HG02870 (cell line): ENCODE measurements around the gene SYT1.

Source experiments
- ATAC-seq: cut with Tn5 transposase; IDR thresholded peaks from one replicate; pipeline ENCODE4 v1.9.1; 2021; ENCODE audit warnings: mild to moderate bottlenecking, moderate library complexity; ENCODE audit not compliant: unreplicated experiment

The SYT1 gene

DNA sequence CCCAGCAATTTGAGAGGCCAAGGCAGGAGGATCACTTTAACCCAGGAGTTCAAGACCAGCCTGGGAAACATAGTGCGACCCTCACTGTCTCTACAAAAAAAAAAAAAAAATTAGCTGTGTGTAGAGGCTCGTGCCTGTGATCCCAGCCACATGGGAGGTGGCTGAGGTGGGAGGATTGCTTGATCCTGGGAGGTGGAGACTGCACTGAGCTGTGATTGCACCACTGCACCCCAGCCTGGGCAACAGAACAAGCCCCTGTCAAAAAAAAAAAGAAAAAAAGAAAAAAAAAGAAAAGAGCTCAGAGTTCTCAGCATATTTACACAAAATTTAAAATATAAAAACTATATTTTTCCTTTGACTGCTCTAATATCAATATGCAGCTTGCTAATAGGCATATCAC is 260.8 kb downstream of the SYT1 start:
- ATAC-seq = no peak

DNA sequence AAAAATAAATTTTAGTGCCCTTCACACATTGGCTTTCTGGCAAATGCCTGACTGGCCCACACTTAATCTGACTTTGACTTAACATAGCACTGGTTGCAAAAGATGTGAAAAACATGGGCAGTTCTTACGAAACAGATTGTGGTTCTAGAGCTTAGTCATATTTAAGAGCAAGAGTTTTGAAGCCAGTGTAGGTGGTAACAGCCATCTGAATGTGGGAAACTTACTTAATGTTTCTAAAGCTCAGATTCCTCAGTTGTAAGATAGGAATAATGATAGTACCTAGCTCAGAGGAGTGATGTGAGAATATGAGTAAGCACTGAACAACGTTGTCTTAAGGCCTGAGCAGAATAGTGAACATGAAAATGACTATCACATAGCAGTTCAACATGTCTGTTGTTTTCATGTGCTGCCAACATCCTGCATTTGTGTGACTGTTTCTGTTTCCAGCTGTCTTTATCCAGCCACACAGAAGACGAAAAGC is 262.7 kb downstream of the SYT1 start:
- ATAC-seq = peak; percentile 98

DNA sequence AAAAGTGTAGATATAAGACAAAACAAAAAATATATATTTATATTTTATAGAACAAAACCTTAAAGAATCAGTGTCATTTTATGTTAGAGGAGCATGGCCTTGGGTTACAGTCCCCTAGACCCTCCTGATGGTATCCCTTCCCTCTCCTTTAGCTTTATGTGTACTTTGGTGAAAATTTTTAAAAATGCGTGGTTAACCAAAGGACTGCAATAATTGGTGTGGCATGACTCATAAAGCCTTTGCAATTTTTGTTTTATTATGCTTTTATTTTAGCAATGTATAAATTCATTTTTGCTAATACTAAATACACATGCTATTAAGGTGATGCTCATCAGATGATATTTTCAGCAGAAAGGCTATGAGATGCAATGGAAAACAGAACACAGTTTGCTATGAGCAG is 264.4 kb downstream of the SYT1 start:
- ATAC-seq = no peak

DNA sequence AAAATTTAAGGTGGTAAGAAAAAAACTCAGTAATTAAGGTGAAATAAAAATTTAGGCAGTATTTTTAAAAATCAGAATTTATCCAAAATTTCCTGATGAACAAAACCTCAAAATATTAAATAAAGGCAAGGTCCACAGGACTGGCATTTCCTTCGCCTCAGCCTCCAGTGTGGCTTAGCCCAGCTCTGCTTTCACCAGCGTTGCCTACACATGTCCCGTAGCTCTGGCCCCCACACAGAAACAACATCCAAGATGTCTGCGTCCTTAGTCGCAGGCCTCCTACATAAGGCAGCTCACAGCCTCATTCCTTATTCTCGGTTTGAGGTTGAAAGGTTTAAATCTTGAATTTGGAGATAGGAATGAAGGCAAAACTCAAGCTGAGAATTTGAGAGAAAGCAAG is 274.3 kb downstream of the SYT1 start:
- no peak for ATAC-seq

DNA sequence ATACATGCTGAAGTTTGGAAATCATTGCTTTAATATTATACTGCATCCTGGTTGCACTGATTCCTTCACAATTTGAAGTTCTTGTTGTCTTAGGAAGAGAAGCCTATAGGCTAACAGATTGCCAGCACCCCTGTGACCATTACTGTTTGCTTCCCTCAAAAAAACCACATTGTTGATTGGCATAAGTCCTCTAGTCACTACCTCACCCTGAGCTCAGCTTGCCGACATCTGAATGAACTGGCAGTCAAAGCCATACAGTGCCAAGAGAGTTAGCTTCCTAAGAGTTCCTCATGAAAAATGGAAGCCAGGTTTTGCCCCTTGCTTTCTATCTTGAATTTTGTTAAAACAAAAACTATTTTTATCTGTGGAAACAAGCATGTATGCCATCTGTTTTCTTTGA is 276.1 kb downstream of the SYT1 start:
- ATAC-seq = no peak

DNA sequence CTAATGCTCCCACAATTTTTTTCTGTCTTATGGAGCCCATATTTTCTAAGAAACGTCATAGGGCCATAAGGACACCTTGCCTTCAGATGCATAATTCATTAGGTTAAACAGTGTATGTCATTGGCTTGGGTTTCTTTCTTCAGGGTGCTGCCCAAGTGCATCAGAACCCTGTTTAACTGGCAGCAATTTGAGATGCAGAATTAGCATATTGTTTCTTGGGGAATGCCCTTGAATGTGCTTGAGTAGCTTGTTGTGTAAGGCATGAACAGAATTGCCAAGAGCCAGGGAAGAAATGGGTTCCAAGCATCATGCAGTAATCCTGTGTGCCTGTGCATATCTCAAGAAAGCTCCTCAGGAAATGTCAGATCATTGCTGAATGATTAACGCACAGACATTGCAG is 277.2 kb downstream of the SYT1 start:
- no peak for ATAC-seq

DNA sequence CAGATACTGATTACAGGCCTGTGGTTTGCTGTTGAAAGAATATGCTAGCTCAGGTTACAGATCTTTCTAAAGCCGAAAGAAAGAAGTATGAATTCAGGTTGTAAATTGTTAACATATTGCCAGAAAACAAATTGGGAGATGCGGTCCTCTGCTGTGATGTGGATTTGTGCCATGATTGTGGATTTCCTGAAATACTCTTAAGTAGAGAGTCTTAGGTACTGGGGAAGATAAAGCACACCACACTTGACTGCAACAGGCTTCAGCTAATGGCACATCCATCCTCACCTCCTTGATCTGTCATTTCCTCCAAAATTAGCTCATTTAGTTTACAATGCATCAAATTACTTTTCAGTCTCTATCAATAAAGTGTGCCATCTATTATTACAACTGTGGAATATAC is 279.2 kb downstream of the SYT1 start:
- ATAC-seq = no peak

DNA sequence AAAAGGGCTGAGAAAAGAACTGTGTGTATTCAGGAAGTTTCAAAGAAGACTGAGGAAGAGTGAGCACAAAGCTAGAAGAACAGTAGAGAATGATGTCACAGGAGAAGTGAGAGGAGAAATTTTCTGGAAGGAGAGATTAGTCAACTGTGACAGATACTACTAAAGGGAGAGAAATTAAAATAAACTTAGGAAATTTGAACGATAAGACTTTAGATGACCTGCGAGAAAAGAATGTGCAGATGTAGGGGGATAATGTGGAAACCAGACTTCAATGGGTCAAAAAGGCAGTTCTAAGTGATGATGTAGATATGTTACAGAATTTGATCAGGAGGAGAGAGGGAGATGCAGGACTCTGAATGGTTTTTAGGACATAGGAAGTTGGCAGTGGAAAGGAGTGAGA is 287.4 kb downstream of the SYT1 start:
- no peak for ATAC-seq

DNA sequence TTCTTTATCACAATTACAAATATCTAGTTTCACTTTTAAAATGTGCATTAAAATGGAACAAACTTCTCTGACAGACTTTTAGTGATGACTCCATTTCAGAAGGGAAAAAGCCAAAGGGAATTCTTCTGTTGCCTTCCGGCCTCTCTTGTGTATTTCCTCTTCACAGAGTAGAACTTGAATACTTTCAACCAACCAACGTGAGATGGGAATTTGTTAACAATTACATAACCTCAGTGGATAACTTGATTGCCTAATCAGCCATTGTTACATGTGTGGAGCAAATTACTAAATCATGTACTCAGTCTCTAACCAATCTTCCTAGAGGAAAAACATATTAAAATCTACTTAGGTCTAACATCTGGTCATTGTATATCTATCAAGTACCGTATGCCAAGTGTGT is 291.1 kb downstream of the SYT1 start:
- no peak for ATAC-seq

DNA sequence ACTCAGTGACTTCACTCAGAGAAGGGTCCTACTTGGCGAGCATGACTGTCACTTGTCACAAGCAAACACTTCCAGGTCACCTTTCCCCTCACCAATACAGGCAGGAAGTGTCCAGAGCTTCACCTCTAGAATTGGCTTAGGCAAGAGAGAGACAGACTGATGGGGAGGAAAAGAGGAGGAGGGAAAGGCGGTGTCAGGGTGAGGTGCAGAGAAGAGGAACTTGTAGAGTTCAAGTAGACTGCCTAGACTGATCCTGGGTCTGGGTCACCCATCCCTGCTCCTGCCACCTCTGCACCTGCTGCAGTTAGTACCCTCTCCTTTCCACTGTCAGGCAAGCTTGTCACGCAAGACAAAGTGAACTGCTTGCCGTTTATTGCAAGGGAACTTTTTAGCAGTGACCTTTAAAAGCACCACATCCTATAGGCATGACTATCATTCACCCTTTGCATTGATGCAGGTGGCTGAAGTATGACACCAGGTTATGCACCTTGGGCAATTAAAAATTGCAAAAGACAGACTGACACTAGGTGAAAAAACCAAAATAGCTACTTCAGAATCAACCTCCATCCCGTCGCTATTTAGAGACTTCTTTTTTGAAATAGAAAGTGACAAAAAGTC is 292.4 kb downstream of the SYT1 start:
- ATAC-seq = no peak

DNA sequence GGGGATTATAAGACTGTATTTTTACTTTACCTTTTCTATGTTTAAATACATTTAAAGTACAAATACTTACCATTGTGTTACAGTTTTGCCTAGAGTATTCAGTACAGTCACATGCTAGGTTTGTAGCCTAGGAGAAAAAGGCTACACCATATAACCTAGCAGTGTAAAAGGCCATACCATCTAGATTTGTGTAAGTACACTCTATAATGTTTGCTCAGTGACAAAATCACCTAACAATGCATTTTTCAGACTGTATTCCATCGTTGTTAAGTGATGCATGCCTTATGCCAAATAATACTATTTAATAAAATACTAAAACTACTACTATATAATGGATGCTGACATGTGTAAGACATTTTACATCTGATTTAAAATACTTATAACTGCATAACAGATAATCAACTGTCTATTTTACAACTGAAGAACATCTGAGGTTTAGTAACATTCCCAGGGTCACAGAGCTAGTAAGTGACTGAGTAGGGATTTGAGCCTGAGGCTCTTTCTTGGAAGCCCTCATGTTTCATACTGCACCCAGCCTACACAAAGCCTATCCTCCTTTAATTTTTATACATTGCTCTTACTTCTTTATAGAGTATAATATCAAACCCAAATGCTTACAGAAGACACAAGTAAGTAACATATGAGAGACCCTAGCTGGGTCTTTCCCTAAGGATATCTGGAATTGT is 296.8 kb downstream of the SYT1 start:
- ATAC-seq = no peak

DNA sequence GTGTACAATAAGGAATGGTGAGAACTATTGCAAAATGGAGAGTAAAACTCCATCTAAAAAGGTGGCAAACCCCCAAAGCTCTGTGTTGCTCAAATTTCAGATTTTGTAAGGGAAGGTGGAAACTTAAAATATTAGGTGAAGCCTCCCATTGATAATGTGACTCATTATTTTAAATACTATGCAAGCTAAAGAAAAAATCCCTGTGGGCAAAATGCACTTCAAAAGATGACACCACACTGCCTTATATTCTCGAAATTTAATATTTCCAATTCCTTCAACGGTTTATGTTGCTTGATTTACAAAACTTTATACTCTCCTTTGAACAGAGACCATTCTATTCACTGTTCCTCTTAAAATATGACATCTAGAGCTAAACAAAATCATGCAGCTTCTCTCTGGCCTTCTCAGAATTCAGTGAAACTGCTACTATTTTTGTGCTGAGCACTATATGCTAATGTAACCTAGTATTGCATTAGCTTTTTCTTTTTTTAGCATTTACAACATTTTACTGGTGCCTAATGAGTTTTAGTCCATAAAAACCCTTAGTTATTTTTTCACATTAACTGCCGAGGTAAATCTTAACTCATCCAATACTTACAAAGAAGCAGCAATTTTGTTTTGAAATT is 297.7 kb downstream of the SYT1 start:
- ATAC-seq = no peak

DNA sequence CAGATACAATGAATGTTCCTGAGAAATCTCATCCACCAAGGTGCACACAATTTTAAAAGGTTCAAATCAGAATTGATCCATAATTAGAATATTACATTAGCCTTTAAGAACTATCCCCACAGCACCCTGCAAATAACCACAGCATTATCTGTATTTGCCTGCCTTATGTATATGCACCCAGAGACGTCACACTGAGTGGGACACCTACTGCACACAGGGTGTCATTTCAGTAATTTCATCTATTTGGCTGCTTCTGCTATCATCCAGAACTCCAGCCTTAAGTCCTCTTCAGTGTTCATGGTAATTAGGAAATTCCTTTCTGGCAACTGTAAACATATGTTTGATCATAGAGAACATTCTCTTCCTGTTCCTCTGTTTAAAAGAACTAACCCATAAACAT is 298.4 kb downstream of the SYT1 start:
- no peak for ATAC-seq

DNA sequence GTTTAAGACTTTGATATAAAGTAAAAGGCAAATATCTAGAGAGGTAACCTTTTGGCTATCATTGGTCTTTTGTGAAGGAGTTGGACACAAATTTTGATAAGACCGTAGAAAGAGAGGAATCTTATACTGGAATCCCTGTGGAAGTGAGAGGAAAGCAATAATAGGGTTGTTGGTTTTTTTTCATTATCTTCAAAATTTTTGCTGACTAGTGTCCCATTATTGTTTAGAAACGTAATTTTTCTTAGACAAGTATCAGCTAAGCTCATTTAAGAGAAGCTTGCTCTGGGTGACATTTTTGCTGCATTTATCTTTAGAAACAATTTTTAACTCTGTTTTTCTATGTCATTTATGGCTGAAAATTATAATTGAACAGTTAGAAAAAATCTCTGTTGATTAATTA is 300.3 kb downstream of the SYT1 start:
- no peak for ATAC-seq

DNA sequence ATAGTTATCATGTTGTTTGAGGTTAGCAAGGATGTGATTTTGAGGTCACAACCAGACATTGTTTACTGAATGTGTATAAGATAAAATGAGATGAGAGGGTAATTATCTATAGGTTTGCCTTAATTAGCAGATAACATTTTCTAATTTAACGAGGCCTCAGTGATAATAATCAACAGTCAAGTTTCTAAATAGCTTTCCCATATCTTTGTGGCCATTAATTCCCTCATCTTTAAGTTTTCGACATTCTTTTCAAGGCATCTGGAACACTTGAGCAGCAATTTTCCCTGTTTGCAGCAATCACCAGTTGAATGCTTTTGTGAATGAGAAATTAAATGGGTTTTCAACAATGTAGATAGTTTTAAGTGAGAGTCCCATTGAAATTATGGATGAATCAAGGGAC is 304.1 kb downstream of the SYT1 start:
- no peak for ATAC-seq

DNA sequence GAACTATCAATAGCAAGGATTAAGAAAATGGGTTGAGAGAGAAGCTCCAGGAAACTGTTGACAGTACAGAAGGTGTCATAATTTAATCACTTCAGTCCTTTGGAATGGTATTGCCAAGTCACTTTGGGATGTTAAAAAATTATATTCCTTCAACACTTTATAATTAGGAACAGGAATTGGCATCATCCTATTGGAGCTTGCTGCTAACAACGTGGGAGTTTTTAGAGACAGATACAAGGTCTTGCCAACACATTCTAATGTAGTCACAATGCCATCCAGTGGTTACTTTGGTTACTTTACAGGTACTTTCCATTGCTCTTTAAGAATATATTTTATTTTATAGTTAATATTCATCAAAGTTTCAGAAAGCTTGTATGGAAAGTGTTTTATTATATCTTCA is 310.1 kb downstream of the SYT1 start:
- ATAC-seq = no peak

DNA sequence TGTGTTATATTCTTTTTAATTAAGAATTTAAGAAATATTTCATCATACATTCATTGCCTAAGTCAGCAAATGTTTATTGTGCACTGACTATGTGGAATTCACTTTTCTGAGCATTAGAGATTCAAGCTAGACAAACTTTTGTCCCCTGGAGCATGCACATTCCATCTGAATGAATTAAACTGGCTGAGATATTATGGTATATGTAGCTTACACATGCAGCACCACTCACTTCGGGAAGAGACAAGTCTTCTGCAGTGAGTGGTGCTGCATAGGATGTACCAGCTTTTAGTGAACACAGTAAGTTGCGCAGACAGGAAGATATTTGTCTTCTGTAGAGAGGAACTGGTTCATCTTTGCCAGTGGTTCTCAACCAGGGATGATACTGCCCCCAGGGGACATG is 318.4 kb downstream of the SYT1 start:
- ATAC-seq = no peak

DNA sequence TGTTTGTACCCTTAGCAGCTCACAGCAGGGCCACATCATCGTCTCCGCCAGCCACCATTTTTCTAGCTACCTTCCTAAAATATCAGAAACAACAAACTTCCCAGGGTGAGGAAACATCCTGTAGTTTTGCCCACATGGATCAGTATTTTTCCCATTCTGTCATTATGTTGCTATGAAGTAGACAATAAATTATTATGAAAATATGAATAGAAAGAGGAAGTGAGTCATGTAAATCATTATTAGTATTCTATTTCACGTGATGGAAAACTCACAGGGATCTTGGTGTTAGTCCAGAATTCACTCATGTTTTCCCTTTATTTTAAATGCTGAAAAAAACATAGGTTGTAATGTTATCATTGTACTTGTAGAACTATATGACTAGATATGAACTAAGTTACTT is 319.4 kb downstream of the SYT1 start:
- no peak for ATAC-seq

DNA sequence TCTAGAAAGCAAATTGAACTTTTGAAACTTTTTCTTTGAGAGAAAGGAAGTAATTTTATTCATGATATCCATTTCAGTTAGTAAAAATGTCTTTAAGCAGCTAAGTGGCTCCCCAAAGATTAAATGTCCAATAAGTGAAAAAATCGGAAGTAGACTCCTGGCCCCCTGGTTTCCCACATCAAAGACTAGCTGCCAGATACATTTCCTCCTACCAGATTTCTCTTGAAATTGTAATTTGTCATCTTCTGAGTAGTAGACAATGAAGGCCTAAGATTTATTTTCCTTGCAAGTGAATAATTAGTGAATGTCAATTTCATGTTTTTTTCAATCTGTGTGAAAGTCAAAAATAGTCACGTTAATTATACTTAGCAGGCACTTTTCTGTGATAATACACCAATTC is 321.9 kb downstream of the SYT1 start:
- no peak for ATAC-seq

DNA sequence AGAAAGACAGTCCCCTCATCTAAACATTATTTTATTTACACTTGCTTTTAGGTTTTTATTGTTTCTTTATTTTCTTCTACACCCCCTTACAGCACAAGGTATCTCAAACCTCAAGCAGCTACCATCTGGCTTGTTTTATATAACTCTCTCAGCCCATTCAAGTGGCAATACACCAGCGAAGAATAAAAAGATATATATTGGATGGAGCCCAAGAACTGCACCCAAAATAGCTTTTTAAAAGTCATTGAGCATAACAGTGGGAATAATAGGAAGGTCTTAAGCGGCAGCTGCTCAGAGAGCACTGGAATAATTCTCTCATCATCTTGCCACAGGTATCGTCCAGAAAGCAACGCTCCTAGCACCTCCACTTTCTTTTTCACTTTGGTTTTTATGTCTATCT is 322.5 kb downstream of the SYT1 start:
- no peak for ATAC-seq

DNA sequence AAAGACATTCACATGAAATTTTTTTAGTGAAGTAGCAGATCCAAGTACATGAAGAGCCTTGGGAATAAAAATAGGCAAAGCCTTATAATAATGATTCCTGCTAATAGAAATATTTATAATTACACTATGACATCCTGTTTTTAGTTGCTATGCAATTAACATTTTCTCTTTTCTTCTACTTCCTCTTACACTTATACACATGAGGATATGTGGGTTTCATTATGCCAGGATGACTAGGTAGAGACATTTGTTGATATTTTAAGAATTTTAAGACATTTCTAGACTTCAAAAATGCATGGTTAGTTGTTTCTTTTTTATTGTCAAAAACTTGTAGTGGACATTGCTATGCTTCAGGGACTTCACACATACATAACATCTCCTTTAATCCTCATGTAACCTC is 326.8 kb downstream of the SYT1 start:
- ATAC-seq = no peak

DNA sequence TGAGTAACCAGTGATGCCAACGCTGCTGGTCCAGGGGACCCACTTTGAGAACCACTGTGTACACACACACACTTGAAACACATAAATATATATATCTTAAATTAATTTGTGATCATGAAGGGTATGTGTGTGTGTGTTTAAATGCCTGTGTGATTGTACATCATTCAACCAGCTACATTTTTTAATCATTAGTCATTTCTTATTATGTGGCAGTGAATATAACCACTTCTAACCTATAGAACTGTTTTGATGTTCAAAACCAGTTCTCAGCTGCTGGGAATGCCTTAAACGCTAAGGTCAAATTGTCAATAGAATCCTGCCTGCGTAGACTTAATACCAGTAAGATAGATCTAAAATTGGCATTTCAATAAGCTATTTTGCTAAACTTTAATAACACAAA is 330.0 kb downstream of the SYT1 start:
- no peak for ATAC-seq

DNA sequence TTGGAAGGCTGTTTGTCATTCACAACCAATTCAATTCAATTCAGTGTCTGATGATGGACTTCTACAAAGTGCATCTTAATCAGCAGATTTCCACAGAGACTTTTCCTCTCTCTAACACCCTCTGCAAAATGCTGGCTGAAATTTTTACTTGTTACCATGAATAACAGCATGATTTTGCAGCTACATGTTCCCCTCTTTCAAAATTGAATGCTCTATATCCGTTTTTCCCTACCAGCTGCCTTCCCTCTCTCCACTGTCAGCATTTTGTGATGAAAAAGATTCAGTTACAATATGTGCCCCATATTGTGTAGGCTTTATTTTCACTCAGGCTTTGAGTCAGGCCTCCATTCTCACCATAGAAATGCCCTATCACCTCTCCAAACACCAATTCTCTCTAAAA is 334.6 kb downstream of the SYT1 start:
- ATAC-seq = no peak
